ENCODE results near the gene LSP1. TPM values are rescaled to one million over a fixed set of nuclear protein-coding genes. Genes with fewer than 3 reads are reported as not detected.
"Not testable (repeated sequence)": the region's sequence is repeated elsewhere in the genome, so short reads cannot be mapped to it uniquely, and the experiment has no call there.

LSP1 gene
- total and polyA plus RNA-seq, 8 donors = 9.8 to 239 (median 58.9) TPM

DNA sequence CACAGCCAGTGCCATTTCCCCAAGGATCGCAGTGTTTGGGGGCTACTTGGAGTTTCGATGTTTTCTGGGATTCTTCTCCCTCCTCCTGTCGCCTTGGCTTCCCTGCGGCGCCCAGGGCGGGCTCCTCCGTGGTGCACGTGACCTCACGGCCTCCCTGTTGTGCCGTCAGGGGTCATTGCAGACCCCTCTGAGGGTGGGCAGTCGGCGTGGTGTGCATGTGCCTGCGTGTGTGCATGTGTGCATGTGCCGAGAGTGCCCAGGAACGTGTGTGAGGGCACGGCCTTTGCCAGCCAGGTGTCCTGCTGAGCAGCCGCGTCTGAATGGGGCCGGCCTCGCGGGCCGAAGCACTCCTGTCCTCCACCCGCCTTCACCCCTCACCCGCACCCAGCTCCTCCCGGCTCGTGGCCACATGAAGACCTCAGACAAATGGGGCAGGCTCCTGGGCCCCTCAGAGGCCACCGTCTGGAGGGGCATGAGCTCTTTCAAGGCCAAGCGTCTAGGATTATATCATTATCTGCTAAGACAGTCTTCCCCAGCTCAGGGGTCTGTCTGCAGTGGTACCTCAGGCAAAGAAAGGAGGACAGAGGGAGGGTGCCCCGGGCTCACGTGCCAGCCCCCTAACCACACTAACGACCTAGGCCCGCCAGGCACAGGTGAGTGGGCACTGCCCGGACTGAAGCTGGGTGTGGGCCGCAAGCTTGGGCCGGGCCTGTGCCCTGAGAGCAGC, 84.9 kb downstream of the LSP1 start:
- H3K9me3 ChIP-seq = no peaks in the 10 kb centered on the region
- H3K4me3 ChIP-seq = no peak overlapping the region
- H3K4me1 ChIP-seq = peaks cover 0 to 10% (median 9%) of the 10 kb centered on the region in 4 donors
- intact Hi-C loops (cut with DNase I; ENCODE audit: low total_unique reads) = no loop called here
- TF ChIP-seq POLR2AphosphoS5 (IDR thresholded peaks at IDR 0.05) (no peak), POLR2A (IDR thresholded peaks at IDR 0.05) (no peak), EP300 (IDR thresholded peaks at IDR 0.05) (no peak)
- TF ChIP-seq, protein P1, sequence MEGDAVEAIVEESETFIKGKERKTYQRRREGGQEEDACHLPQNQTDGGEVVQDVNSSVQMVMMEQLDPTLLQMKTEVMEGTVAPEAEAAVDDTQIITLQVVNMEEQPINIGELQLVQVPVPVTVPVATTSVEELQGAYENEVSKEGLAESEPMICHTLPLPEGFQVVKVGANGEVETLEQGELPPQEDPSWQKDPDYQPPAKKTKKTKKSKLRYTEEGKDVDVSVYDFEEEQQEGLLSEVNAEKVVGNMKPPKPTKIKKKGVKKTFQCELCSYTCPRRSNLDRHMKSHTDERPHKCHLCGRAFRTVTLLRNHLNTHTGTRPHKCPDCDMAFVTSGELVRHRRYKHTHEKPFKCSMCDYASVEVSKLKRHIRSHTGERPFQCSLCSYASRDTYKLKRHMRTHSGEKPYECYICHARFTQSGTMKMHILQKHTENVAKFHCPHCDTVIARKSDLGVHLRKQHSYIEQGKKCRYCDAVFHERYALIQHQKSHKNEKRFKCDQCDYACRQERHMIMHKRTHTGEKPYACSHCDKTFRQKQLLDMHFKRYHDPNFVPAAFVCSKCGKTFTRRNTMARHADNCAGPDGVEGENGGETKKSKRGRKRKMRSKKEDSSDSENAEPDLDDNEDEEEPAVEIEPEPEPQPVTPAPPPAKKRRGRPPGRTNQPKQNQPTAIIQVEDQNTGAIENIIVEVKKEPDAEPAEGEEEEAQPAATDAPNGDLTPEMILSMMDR (IDR thresholded peaks at IDR 0.05) = no peak
- H3K27ac ChIP-seq = no peak overlapping the region
- H3K27me3 ChIP-seq = peaks cover 0 to 29% (median 0%) of the 10 kb centered on the region in 3 donors
- no peak for DNase-seq
- WGBS, 5 donors = 82 to 85% (median 83%) methylated on average over 17 to 35 of the region's 35 CpGs
- no peaks in the 10 kb centered on the region for H3K36me3 ChIP-seq

- DNase-seq = no peak
- intact Hi-C loops (cut with DNase I; ENCODE audit: low total_unique reads) = no loop called here
- Histone ChIP-seq H3K36me3 (no peaks in the 10 kb centered on the region), H3K9me3 (no peaks in the 10 kb centered on the region), H3K27me3 (peaks cover 0 to 29% (median 0%) of the 10 kb centered on the region in 3 donors), H3K4me1 (peaks cover 0 to 10% (median 9%) of the 10 kb centered on the region in 4 donors), H3K27ac (peak overlapping the region in 1 of 5 donors; percentile 41), H3K4me3 (no peak overlapping the region)
- WGBS, 5 donors = 72 to 82% (median 80%) methylated on average over 12 to 27 of the region's 27 CpGs
- TF ChIP-seq EP300 (IDR thresholded peaks at IDR 0.05) = no peak
- no peak for TF ChIP-seq POLR2AphosphoS5 (IDR thresholded peaks at IDR 0.05)
- TF ChIP-seq, protein P1 (IDR thresholded peaks at IDR 0.05) = no peak
- TF ChIP-seq POLR2A (IDR thresholded peaks at IDR 0.05) = no peak
Measured at GRCh38 chr11:1938343-1939005, 85.6 kb downstream of the LSP1 start.

GRCh38 chr11:1939006-1939625, 86.2 kb downstream of the LSP1 start:
- DNase-seq = peak in 1 of 2 donors; percentile 85

GRCh38 chr11:1939788-1940187, 86.9 kb downstream of the LSP1 start:
- H3K4me3 ChIP-seq; H3K27ac ChIP-seq; intact Hi-C loops (cut with DNase I; ENCODE audit: low total_unique reads); H3K36me3 ChIP-seq; H3K9me3 ChIP-seq: not testable (repeated sequence)
- peak in 1 of 2 donors; percentile 57 for DNase-seq
- WGBS, 5 donors = 72 to 100% (median 100%) methylated on average over 1 of the region's 1 CpG
- peaks cover 0 to 29% (median 0%) of the 10 kb centered on the region in 3 donors for H3K27me3 ChIP-seq
- peaks cover 0 to 10% (median 9%) of the 10 kb centered on the region in 4 donors for H3K4me1 ChIP-seq

More at GRCh38 chr11:1939006-1939625, 86.2 kb downstream of the LSP1 start:
- H3K4me3 ChIP-seq = no peak overlapping the region
- 31 to 42% (median 32%) methylated on average over 22 to 23 of the region's 23 CpGs for WGBS, 5 donors
- no peaks in the 10 kb centered on the region for H3K9me3 ChIP-seq
- TF ChIP-seq POLR2A (IDR thresholded peaks at IDR 0.05) = no peak
- TF ChIP-seq, protein P1 (IDR thresholded peaks at IDR 0.05) = no peak
- no peak for TF ChIP-seq POLR2AphosphoS5 (IDR thresholded peaks at IDR 0.05)
- TF ChIP-seq EP300 (IDR thresholded peaks at IDR 0.05) = no peak
- no peaks in the 10 kb centered on the region for H3K36me3 ChIP-seq
- peak overlapping the region in 1 of 5 donors; percentile 41 for H3K27ac ChIP-seq
- intact Hi-C loops (cut with DNase I; ENCODE audit: low total_unique reads) = no loop called here
- H3K4me1 ChIP-seq = peaks cover 0 to 10% (median 9%) of the 10 kb centered on the region in 4 donors
- peaks cover 0 to 29% (median 0%) of the 10 kb centered on the region in 3 donors for H3K27me3 ChIP-seq

Small RNA genes lying within 50 kb of the gene (small RNA-seq; reads per million reads assigned to genes)
- 0 reads per million in 4 donors for gene AC051649.1
- 0 reads per million in 4 donors for gene MIR4298

Other genes with a start within 250 kb of the LSP1 start
- not detected for gene KRTAP5-3, start 244.6 kb upstream of the LSP1 start, total RNA-seq
- not detected for gene KRTAP5-3, start 244.6 kb upstream of the LSP1 start, polyA plus RNA-seq
- gene KRTAP5-4, start 230.9 kb upstream of the LSP1 start, total RNA-seq = not detected
- not detected for gene KRTAP5-4, start 230.9 kb upstream of the LSP1 start, polyA plus RNA-seq
- gene KRTAP5-5, start 223.3 kb upstream of the LSP1 start, total RNA-seq = not detected
- not detected for gene KRTAP5-5, start 223.3 kb upstream of the LSP1 start, polyA plus RNA-seq
- not detected for gene KRTAP5-6, start 155.9 kb upstream of the LSP1 start, total RNA-seq
- gene KRTAP5-6, start 155.9 kb upstream of the LSP1 start, polyA plus RNA-seq = not detected
- gene IFITM10, start 102.5 kb upstream of the LSP1 start, total RNA-seq = under 1 TPM in 1 of 5 donors, not detected in 4; 0.72 TPM
- 1 to 10 TPM in 1 of 3 donors, under 1 TPM in 2; 0.19 to 1.1 (median 0.95) TPM for gene IFITM10, start 102.5 kb upstream of the LSP1 start, polyA plus RNA-seq
- gene CTSD, start 89.2 kb upstream of the LSP1 start, total RNA-seq = 100 to 1,000 TPM; 115 to 590 (median 210) TPM
- gene CTSD, start 89.2 kb upstream of the LSP1 start, polyA plus RNA-seq = 100 to 1,000 TPM; 173 to 538 (median 529) TPM
- 10 to 100 TPM in 1 of 5 donors, 1 to 10 TPM in 1, under 1 TPM in 3; 0.72 to 13.4 (median 0.92) TPM for gene SYT8, start 18.1 kb upstream of the LSP1 start, total RNA-seq
- 10 to 100 TPM in 1 of 3 donors, 1 to 10 TPM in 2; 1.7 to 77.3 (median 3.7) TPM for gene SYT8, start 18.1 kb upstream of the LSP1 start, polyA plus RNA-seq
- gene TNNI2, start 14.1 kb upstream of the LSP1 start, total RNA-seq = 1 to 10 TPM in 1 of 5 donors, not detected in 4; 7.2 TPM
- gene TNNI2, start 14.1 kb upstream of the LSP1 start, polyA plus RNA-seq = 10 to 100 TPM in 2 of 3 donors, under 1 TPM in 1; 0.93 to 23.4 (median 17.0) TPM
- not detected for gene PRR33, start 38.8 kb downstream of the LSP1 start, total RNA-seq
- gene PRR33, start 38.8 kb downstream of the LSP1 start, polyA plus RNA-seq = under 1 TPM in 1 of 3 donors, not detected in 2; 0.03 TPM
- gene TNNT3, start 66.6 kb downstream of the LSP1 start, total RNA-seq = 1 to 10 TPM in 2 of 5 donors, not detected in 3; 2.3 to 7.2 TPM
- gene TNNT3, start 66.6 kb downstream of the LSP1 start, polyA plus RNA-seq = 10 to 100 TPM in 1 of 3 donors, 1 to 10 TPM in 1, under 1 TPM in 1; 0.75 to 14.5 (median 3.1) TPM
- gene MRPL23, start 94.2 kb downstream of the LSP1 start, total RNA-seq = 100 to 1,000 TPM in 2 of 5 donors, 10 to 100 TPM in 3; 14.0 to 281 (median 73.8) TPM
- 100 to 1,000 TPM; 114 to 317 (median 231) TPM for gene MRPL23, start 94.2 kb downstream of the LSP1 start, polyA plus RNA-seq
- 1,000 to 10,000 TPM in 1 of 5 donors, 100 to 1,000 TPM in 1, 10 to 100 TPM in 3; 33.3 to 2,215 (median 50.9) TPM for gene H19, start 144.8 kb downstream of the LSP1 start, total RNA-seq
- gene H19, start 144.8 kb downstream of the LSP1 start, polyA plus RNA-seq = 100 to 1,000 TPM in 1 of 3 donors, 10 to 100 TPM in 2; 46.6 to 217 (median 58.0) TPM

Measured in stomach (tissue), 9 donors.